Right renal pelvis (tissue), 4 donors: ENCODE data around the gene SNRNP35. TPM values are rescaled to one million over a fixed set of nuclear protein-coding genes. Genes with fewer than 3 reads are reported as not detected.

Experiments
- polyA plus RNA-seq, 4 donors: library from polyadenylated mRNA; unstranded; fragments of 120-200 nt; gene quantifications; one replicate each; pipeline ENCODE4 v1.2.1, GENCODE V29; 2013; ENCODE audit not compliant: insufficient read length in 4 of 4

The SNRNP35 gene
- polyA plus RNA-seq, 4 donors: 34.5 to 39.2 (median 38.4) TPM

Other genes starting within 250 kb of the SNRNP35 start
- gene MPHOSPH9, start 225.0 kb upstream of the SNRNP35 start, polyA plus RNA-seq: 10 to 100 TPM; 24.7 to 33.4 (median 31.1) TPM
- 10 to 100 TPM; 20.3 to 23.6 (median 21.9) TPM for gene MTRFR, start 224.7 kb upstream of the SNRNP35 start, polyA plus RNA-seq
- 100 to 1,000 TPM; 171 to 213 (median 204) TPM for gene CDK2AP1, start 186.3 kb upstream of the SNRNP35 start, polyA plus RNA-seq
- gene SBNO1, start 93.3 kb upstream of the SNRNP35 start, polyA plus RNA-seq: 10 to 100 TPM; 23.4 to 31.8 (median 29.6) TPM
- 10 to 100 TPM; 45.6 to 53.9 (median 47.3) TPM for gene KMT5A, start 74.0 kb upstream of the SNRNP35 start, polyA plus RNA-seq
- gene RILPL2, start 21.5 kb upstream of the SNRNP35 start, polyA plus RNA-seq: 1 to 10 TPM; 5.2 to 6.3 (median 5.9) TPM
- gene RILPL1, start 75.6 kb downstream of the SNRNP35 start, polyA plus RNA-seq: 10 to 100 TPM; 16.1 to 18.4 (median 17.1) TPM
- 100 to 1,000 TPM; 231 to 243 (median 237) TPM for gene TMED2, start 126.4 kb downstream of the SNRNP35 start, polyA plus RNA-seq
- gene DDX55, start 144.0 kb downstream of the SNRNP35 start, polyA plus RNA-seq: 10 to 100 TPM; 24.7 to 27.8 (median 27.0) TPM
- gene EIF2B1, start 175.5 kb downstream of the SNRNP35 start, polyA plus RNA-seq: 10 to 100 TPM; 65.2 to 72.0 (median 67.6) TPM
- gene GTF2H3, start 175.7 kb downstream of the SNRNP35 start, polyA plus RNA-seq: 10 to 100 TPM; 28.4 to 39.6 (median 37.8) TPM
- 10 to 100 TPM; 25.0 to 33.0 (median 28.8) TPM for gene TCTN2, start 213.0 kb downstream of the SNRNP35 start, polyA plus RNA-seq